C4-2B (cell line): ENCODE results near the gene ACTL6B.

ENCODE experiments used
- ZFX ChIP-seq: fragments of 450-650 bp; IDR thresholded peaks from 2 replicates; pipeline ENCODE4 v1.6.1; 2017
- TF ChIP-seq, protein P1 (sequence below): fragments of 450-650 bp; conservative IDR thresholded peaks from 2 replicates; pipeline ENCODE4 v1.5.1; 2017; ENCODE audit warnings: mild to moderate bottlenecking

DNA sequence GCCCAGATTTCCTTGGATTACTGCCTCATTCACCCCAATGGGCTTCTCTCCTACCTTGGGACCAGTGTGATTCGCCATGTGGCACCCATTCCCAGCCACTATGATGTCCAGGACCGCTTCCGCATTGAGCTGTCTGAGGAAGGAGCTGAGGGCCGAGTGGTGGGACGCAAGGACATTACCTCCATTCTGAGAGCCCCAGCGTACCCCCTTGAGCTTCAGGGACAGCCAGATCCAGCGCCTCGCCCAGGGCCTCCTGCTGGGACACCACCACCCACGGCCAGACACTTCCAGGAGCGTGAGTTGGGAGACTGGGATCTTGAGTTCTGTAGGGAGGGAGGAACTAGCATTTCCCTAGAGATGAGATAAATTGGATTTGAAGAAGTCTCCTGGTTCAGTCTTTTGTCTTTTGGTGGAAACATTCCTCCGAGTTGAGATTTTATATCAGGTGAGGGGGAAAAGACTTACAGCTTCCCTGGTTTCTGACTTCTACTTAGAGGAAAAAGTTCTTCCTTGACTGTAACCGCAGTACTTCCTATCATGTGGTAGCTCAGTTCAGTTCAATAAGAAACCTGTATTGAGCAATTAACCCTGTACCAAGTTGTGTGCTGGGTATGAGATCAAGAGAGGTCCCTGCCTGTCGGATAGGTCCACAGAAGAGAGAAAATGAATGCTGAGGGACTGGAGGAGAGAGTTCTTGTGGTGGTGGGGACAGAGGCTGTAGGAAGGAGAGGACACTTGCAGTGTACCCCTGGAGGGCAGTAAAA is 42.7 kb downstream of the ACTL6B start:
- TF ChIP-seq, protein P1, sequence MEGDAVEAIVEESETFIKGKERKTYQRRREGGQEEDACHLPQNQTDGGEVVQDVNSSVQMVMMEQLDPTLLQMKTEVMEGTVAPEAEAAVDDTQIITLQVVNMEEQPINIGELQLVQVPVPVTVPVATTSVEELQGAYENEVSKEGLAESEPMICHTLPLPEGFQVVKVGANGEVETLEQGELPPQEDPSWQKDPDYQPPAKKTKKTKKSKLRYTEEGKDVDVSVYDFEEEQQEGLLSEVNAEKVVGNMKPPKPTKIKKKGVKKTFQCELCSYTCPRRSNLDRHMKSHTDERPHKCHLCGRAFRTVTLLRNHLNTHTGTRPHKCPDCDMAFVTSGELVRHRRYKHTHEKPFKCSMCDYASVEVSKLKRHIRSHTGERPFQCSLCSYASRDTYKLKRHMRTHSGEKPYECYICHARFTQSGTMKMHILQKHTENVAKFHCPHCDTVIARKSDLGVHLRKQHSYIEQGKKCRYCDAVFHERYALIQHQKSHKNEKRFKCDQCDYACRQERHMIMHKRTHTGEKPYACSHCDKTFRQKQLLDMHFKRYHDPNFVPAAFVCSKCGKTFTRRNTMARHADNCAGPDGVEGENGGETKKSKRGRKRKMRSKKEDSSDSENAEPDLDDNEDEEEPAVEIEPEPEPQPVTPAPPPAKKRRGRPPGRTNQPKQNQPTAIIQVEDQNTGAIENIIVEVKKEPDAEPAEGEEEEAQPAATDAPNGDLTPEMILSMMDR, result no peak
- TF ChIP-seq ZFX, result no peak
